Measurements from ENCODE around the gene CLEC16A. TPM values are rescaled to one million over a fixed set of nuclear protein-coding genes. Genes with fewer than 3 reads are reported as not detected.
A peak's percentile ranks its signal among the peaks of the same experiment; 100 is the strongest.

The CLEC16A gene
- total and polyA plus RNA-seq, 9 of the 15 experiments (the other 6 are each of a cell fraction or from before 2014, with no cell fraction given) = 1.00 to 22.3 (median 10.0) TPM

- peak in 1 of 2 experiments; percentile 37 for TF ChIP-seq E2F6 (IDR thresholded peaks at IDR 0.05; ENCODE audit: borderline replicate concordance in 1 of 2, extremely low read depth in 1 of 2, insufficient read depth in 1 of 2, insufficient read length in 1 of 2, low read depth in 1 of 2, low read length in 1 of 2, poor library complexity in 1 of 2, severe bottlenecking in 1 of 2)
- no peak for TF ChIP-seq SMAD1 (IDR thresholded peaks at IDR 0.05; ENCODE audit: low read depth, low read length, partially characterized antibody)
- TF ChIP-seq GTF2F1 (IDR thresholded peaks at IDR 0.05; ENCODE audit: low read depth, low read length) = no peak
- TF ChIP-seq PHF21A (IDR thresholded peaks at IDR 0.05; ENCODE audit: borderline replicate concordance, low read depth) = no peak
- peak; percentile 84; the same call in 1 of the 2 replicates for TF ChIP-seq ZBTB7A (IDR thresholded peaks at IDR 0.05; ENCODE audit: borderline replicate concordance, control insufficient read depth, low read depth, low read length)
- TF ChIP-seq EWSR1 (IDR thresholded peaks at IDR 0.05; ENCODE audit: borderline replicate concordance, low read depth, partially characterized antibody) = no peak
- TF ChIP-seq ZBTB33 (CRISPR knock-in tag; IDR thresholded peaks at IDR 0.05) = peak; percentile 24; the same call in 1 of the 2 replicates
- no peak for TF ChIP-seq TBP (optimal IDR thresholded peaks at IDR 0.05; ENCODE audit: low read depth, low read length)
- TF ChIP-seq ZNF449 (CRISPR knock-in tag; IDR thresholded peaks at IDR 0.05) = no peak
- TF ChIP-seq NCOR1 (IDR thresholded peaks at IDR 0.05) = no peak; the same call in 1 of the 2 replicates
- no peak for TF ChIP-seq FOXM1 (IDR thresholded peaks at IDR 0.05; ENCODE audit: low read depth)
- no peak for TF ChIP-seq FOXM1 (CRISPR knock-in tag; IDR thresholded peaks at IDR 0.05; ENCODE audit: low read depth)
- no peak for TF ChIP-seq RBBP5 (IDR thresholded peaks at IDR 0.05; ENCODE audit: borderline replicate concordance, insufficient read depth, low read length, poor library complexity, severe bottlenecking)
- TF ChIP-seq TAF9B (IDR thresholded peaks at IDR 0.05; ENCODE audit: partially characterized antibody) = peak; percentile 82
- TF ChIP-seq C11orf30 (IDR thresholded peaks at IDR 0.05; ENCODE audit: low read depth) = peak; percentile 97
- no peak for TF ChIP-seq NR2F6 (CRISPR knock-in tag; IDR thresholded peaks at IDR 0.05)
- TF ChIP-seq ZBTB43 (CRISPR knock-in tag; IDR thresholded peaks at IDR 0.05) = no peak
- TF ChIP-seq ZFX (CRISPR knock-in tag; IDR thresholded peaks at IDR 0.05) = 0 out of 2 replicates have a peak, but pooled peaks have one; percentile 23
- peak; percentile 97 for TF ChIP-seq GATAD2B (IDR thresholded peaks at IDR 0.05; ENCODE audit: borderline replicate concordance)
- TF ChIP-seq NFRKB (IDR thresholded peaks at IDR 0.05; ENCODE audit: low read depth) = peak; percentile 68
- TF ChIP-seq HEY1 (CRISPR knock-in tag; IDR thresholded peaks at IDR 0.05; ENCODE audit: borderline replicate concordance) = no peak
- no peak for TF ChIP-seq ZFP30 (CRISPR knock-in tag; IDR thresholded peaks at IDR 0.05; ENCODE audit: borderline replicate concordance)
Measured at GRCh38 chr16:11201498-11202259, 257.3 kb downstream of the CLEC16A start (continued).

All from K562 (cell line).